Upper lobe of right lung (tissue), 1 donor: ENCODE results near the gene PRAMEF1. TPM values are rescaled to one million over a fixed set of nuclear protein-coding genes. Genes with fewer than 3 reads are reported as not detected.
"Not testable (repeated sequence)": the region's sequence is repeated elsewhere in the genome, so short reads cannot be mapped to it uniquely, and the experiment has no call there.

ENCODE experiments used
- ATAC-seq: fragments of 200-7000 bp; cut with Tn5 transposase; one replicate; pipeline ENCODE4 v1.9.1; 2020; ENCODE audit warnings: mild to moderate bottlenecking, moderate library complexity
- DNase-seq: peaks from one replicate; pipeline ENCODE4 v3.0.0-alpha.2; 2020
- H3K27ac ChIP-seq: fragments of 200-600 bp; one replicate; pipeline ENCODE4 v1.8.0; 2022
- H3K27me3 ChIP-seq: fragments of 200-600 bp; one replicate; pipeline ENCODE4 v1.8.0; 2022; ENCODE audit warnings: mild to moderate bottlenecking
- H3K36me3 ChIP-seq: fragments of 200-600 bp; one replicate; pipeline ENCODE4 v1.8.0; 2022
- H3K4me1 ChIP-seq: fragments of 200-600 bp; one replicate; pipeline ENCODE4 v1.8.0; 2022
- H3K4me3 ChIP-seq: fragments of 200-600 bp; one replicate; pipeline ENCODE4 v1.8.0; 2022; ENCODE audit warnings: mild to moderate bottlenecking
- H3K9me3 ChIP-seq: fragments of 200-600 bp; one replicate; pipeline ENCODE4 v1.8.0; 2022
- intact Hi-C: fragments of 100-400 bp; cut with DNase I; formaldehyde crosslinking; loops from one replicate; pipeline ENCODE4 v1.11.0; 2022
- long read RNA-seq: library from polyadenylated mRNA; unstranded; transcript quantifications from one replicate; pipeline ENCODE4 v2.0.0, GENCODE V29; 2021
- total RNA-seq: library from RNA; stranded (reverse); fragmentation: NEBNext Ultra II Directional; extraction: Animal tissue kit (Norgen Biotek cat#: 25700); gene quantifications from one replicate; pipeline ENCODE4 v1.2.1, GENCODE V29; 2021
- TF ChIP-seq, protein P1 (sequence below): fragments of 200-600 bp; IDR thresholded peaks from one replicate; pipeline ENCODE4 v1.8.0; 2022; ENCODE audit warnings: antibody characterized with exemption
- donor health status: DM: no; HTN: yes; CAD: no; lungs with severe emphysema.

Gene PRAMEF1, protein sequence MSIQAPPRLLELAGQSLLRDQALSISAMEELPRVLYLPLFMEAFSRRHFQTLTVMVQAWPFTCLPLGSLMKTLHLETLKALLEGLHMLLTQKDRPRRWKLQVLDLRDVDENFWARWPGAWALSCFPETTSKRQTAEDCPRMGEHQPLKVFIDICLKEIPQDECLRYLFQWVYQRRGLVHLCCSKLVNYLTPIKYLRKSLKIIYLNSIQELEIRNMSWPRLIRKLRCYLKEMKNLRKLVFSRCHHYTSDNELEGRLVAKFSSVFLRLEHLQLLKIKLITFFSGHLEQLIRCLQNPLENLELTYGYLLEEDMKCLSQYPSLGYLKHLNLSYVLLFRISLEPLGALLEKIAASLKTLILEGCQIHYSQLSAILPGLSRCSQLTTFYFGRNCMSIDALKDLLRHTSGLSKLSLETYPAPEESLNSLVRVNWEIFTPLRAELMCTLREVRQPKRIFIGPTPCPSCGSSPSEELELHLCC
- not detected for total RNA-seq
- long read RNA-seq: 0 reads

DNA sequence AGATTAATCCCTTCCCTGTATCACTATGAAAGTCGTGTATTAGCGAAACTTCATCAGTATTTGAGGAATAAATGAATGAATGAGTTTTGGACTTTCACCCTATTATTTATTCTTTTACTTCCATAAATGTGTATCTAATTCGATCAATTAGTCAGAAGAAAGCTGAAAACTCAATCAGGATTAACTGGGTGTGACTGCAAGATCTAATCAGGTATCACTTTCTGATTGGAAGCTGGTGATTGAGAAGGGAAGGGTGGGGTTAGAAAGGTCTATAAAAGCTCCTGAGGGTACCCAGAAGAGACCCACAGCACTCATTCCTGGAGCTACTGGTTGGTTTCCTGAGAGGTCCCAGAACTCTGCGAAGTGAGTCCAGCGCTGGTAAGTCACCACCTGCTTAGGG lies at the start of gene PRAMEF1:
Gene PRAMEF1, plus strand, starts transcription at position 301 of the 400 bp plus-strand sequence. CDS start 1,831 bp downstream, outside the sequence.
- DNase-seq, H3K9me3 ChIP-seq, ATAC-seq, H3K27ac ChIP-seq, H3K27me3 ChIP-seq, H3K4me1 ChIP-seq, intact Hi-C loops, H3K36me3 ChIP-seq, H3K4me3 ChIP-seq: not testable (repeated sequence)

DNA sequence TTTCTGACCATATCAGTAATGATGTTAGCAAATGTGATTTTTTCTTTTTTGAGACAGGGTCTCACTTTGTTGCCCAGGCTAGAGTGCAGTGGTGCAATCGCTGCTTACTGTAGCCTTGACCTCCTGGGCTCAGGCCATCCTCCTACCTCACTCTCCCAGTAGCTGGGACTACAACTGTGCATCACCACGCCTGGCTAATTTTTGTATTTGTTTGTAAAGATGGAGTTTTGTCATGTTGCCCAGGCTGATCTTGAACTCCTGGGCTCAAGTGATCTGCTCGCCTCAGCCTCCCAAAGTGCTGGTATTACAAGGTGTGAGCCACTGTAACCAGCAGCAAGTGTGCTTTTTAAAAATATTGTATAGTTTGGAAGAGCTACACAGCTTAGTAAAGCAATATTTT lies 49.3 kb upstream of the PRAMEF1 start:
- DNase-seq (no peak), ATAC-seq (no peak)
- H3K27me3 ChIP-seq: peaks cover under 1% of the 10 kb centered on the region
- intact Hi-C loops: no loop called here
- H3K4me3 ChIP-seq: no peak overlapping the region
- no peaks in the 10 kb centered on the region for H3K9me3 ChIP-seq
- H3K27ac ChIP-seq: no peak overlapping the region
- no peaks in the 10 kb centered on the region for H3K4me1 ChIP-seq
- no peaks in the 10 kb centered on the region for H3K36me3 ChIP-seq
- TF ChIP-seq, protein P1, sequence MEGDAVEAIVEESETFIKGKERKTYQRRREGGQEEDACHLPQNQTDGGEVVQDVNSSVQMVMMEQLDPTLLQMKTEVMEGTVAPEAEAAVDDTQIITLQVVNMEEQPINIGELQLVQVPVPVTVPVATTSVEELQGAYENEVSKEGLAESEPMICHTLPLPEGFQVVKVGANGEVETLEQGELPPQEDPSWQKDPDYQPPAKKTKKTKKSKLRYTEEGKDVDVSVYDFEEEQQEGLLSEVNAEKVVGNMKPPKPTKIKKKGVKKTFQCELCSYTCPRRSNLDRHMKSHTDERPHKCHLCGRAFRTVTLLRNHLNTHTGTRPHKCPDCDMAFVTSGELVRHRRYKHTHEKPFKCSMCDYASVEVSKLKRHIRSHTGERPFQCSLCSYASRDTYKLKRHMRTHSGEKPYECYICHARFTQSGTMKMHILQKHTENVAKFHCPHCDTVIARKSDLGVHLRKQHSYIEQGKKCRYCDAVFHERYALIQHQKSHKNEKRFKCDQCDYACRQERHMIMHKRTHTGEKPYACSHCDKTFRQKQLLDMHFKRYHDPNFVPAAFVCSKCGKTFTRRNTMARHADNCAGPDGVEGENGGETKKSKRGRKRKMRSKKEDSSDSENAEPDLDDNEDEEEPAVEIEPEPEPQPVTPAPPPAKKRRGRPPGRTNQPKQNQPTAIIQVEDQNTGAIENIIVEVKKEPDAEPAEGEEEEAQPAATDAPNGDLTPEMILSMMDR: no peak

DNA sequence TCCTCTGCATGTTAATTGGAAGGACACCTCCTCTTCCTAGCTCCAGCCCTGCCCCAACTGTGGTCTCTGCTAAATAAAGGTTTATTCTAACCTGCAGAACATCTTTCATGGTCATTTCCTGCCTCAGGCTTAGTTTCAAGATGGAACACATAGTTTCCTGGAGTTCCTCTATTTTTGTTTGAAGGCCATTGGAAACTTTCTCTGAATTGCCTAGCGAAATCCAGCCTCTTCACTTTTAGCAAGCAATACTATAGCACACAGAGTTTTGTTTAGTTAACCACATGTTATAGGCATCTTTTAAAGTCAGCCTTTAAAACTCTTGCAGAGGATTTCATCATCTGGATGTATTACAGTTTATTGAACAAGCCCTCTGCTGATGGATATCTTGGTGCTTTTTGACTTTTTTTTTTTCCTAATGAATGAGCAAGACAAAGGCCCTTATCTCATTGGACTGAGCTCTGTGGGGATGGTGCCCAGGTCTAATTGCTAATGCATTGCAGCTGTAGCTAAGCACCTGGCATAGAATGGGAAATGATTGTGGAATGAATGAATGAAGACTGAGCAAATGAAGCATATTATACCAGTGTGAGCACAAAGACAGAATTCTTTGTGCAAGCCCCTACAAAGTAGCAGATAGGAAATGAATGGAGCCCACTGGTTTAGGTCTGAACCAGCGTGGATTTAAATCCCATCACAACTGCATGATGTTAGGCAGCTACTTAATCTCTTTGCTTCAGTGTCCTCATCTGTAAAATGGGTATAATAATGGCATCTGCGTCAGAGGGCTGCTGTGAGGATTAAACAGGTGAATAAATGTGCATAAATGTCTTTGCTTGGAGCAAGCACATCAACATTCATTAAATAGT lies 45.8 kb upstream of the PRAMEF1 start:
- no peaks in the 10 kb centered on the region for H3K27me3 ChIP-seq
- no peaks in the 10 kb centered on the region for H3K36me3 ChIP-seq
- intact Hi-C loops: no loop called here
- no peak for ATAC-seq
- TF ChIP-seq, protein P1: no peak
- H3K4me1 ChIP-seq: no peaks in the 10 kb centered on the region
- peaks cover 8% of the 10 kb centered on the region for H3K9me3 ChIP-seq
- no peak overlapping the region for H3K27ac ChIP-seq
- no peak for DNase-seq
- H3K4me3 ChIP-seq: no peak overlapping the region

DNA sequence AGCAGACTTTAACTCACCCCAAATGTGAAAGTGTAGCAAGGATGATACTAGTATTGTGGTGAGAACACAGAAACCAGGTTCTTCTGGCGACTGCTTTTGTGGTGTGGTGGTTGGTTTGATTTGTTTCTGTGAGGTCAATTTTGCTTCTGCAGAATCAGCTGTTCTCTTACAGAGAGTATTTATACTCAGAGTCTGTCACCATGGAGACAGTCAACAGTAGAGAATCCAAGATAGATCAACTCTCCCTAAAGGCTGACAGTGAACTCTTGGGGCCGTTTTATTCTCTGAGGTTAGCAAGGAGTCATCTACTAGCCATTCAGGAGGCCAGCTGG lies 45.2 kb upstream of the PRAMEF1 start, which contains the start of gene CFAP107:
Gene CFAP107, plus strand, starts transcription at position 209 of the 332 bp plus-strand sequence. CDS start 231 bp downstream, outside the sequence.
- Histone ChIP-seq H3K36me3 (no peaks in the 10 kb centered on the region), H3K27ac (no peak within 1 kb of the TSS), H3K4me1 (no peaks in the 10 kb centered on the region), H3K27me3 (no peaks in the 10 kb centered on the region), H3K9me3 (peaks cover 8% of the 10 kb centered on the region), H3K4me3 (no peak within 1 kb of the TSS)
- TF ChIP-seq, protein P1: no peak
- ATAC-seq: no peak
- no peak for DNase-seq
- intact Hi-C loops: no loop called here

DNA sequence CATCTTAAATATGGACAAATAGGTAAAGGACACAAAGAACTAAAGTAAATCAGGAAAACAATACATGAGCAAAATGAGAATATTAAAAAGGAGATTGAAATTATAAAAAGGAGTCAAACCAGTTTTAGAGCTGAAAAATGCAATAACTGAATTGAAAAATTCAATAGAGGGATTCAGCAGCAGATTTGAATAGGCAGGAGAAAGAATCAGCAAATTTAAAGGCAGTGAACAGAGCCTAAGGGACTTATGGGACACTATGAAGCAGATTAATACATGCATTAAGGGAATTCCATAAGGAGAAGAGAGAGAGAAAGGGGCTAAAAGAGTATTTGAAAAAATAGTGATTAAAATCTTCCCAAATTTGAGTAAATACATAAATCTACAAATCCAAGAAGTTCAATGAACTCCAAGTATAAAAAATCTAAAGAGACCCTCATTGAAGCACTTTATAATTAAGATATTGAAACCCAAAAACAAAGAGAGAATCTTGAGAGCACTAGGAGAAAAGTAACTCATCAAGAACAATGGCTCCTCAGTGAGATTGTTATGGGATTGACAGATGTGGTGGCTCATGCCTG lies 42.3 kb upstream of the PRAMEF1 start:
- H3K27ac ChIP-seq: no peak overlapping the region
- TF ChIP-seq, protein P1: no peak
- DNase-seq: no peak
- no peaks in the 10 kb centered on the region for H3K4me1 ChIP-seq
- intact Hi-C loops: no loop called here
- no peak for ATAC-seq
- no peak overlapping the region for H3K4me3 ChIP-seq
- no peaks in the 10 kb centered on the region for H3K36me3 ChIP-seq
- H3K27me3 ChIP-seq: no peaks in the 10 kb centered on the region
- peaks cover 8% of the 10 kb centered on the region for H3K9me3 ChIP-seq
